Fibroblast of lung (primary cell): ENCODE results near the gene HERC2.

Experiments used
- CTCF ChIP-seq, 2 donors: IDR thresholded peaks in 1 of 2; conservative IDR thresholded peaks in 1 of 2; 1 replicate in 1 of 2; 2 replicates in 1 of 2; pipeline ENCODE4 v1.5.1; 2011 to 2012; ENCODE audit warnings: low read length in 2 of 2, control low read depth in 1 of 2, inconsistent platforms in 1 of 2, low read depth in 1 of 2, mild to moderate bottlenecking in 1 of 2
- EZH2 ChIP-seq: IDR thresholded peaks from 2 replicates; pipeline ENCODE4 v1.5.1; 2012; ENCODE audit warnings: low read length, control low read depth, mild to moderate bottlenecking; ENCODE audit errors: missing control alignments

GRCh38 chr15:28068930-28069329 is 253.0 kb downstream of the HERC2 start:
- no peak for TF ChIP-seq EZH2
- no peak for TF ChIP-seq CTCF (conservative IDR thresholded peaks at IDR 0.05 in 1 of 2, IDR thresholded peaks at IDR 0.05 in 1 of 2; ENCODE audit: low read depth in 1 of 2, low read length in 2 of 2)
